GM12865 (cell line): ENCODE results near the gene CD1C.
"Not testable (repeated sequence)": the region's sequence is repeated elsewhere in the genome, so short reads cannot be mapped to it uniquely, and the experiment has no call there.

ENCODE experiments used
- DNase-seq: peaks from one replicate; pipeline ENCODE4 v3.0.0; 2010; ENCODE audit warnings: low read depth
- H3K4me3 ChIP-seq: 2 replicates; pipeline ENCODE4 v1.5.1; 2011; ENCODE audit warnings: mild to moderate bottlenecking, low read depth, low read length, control low read depth
- TF ChIP-seq, protein P1 (sequence below): IDR thresholded peaks from 2 replicates; pipeline ENCODE4 v1.5.1; 2011; ENCODE audit warnings: low read length, control low read depth, low read depth, inconsistent platforms; ENCODE audit not compliant: insufficient read depth; ENCODE audit errors: missing control alignments

CD1C gene

DNA sequence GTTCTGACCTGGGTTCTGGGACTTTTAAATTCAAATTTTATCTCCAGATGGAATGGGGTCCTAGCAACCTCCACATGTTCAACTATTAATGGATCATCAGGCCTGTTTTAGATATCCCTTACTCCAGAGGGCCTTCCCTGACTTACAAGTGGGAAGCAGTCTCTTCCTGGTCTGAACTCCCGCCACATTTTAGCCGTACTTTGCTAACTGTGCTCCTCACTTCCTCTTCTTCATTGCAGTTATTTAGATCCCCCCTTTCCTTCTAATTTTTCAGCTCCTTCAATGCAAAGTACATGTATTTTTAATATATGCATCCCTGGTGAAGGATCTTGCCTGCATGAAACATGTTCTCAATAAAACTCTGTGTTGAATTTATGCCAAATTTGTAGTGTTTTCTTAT, 31.8 kb upstream of the CD1C start:
- no peak overlapping the region for H3K4me3 ChIP-seq
- TF ChIP-seq, protein P1, sequence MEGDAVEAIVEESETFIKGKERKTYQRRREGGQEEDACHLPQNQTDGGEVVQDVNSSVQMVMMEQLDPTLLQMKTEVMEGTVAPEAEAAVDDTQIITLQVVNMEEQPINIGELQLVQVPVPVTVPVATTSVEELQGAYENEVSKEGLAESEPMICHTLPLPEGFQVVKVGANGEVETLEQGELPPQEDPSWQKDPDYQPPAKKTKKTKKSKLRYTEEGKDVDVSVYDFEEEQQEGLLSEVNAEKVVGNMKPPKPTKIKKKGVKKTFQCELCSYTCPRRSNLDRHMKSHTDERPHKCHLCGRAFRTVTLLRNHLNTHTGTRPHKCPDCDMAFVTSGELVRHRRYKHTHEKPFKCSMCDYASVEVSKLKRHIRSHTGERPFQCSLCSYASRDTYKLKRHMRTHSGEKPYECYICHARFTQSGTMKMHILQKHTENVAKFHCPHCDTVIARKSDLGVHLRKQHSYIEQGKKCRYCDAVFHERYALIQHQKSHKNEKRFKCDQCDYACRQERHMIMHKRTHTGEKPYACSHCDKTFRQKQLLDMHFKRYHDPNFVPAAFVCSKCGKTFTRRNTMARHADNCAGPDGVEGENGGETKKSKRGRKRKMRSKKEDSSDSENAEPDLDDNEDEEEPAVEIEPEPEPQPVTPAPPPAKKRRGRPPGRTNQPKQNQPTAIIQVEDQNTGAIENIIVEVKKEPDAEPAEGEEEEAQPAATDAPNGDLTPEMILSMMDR = no peak
- DNase-seq = no peak

GRCh38 chr1:158259117-158259516, 30.6 kb upstream of the CD1C start:
- H3K4me3 ChIP-seq = no peak overlapping the region
- DNase-seq = no peak
- TF ChIP-seq, protein P1 = no peak

- no peak overlapping the region for H3K4me3 ChIP-seq
- DNase-seq = no peak
- TF ChIP-seq, protein P1 = no peak
Measured at GRCh38 chr1:158272681-158273080, 17.0 kb upstream of the CD1C start.

DNA sequence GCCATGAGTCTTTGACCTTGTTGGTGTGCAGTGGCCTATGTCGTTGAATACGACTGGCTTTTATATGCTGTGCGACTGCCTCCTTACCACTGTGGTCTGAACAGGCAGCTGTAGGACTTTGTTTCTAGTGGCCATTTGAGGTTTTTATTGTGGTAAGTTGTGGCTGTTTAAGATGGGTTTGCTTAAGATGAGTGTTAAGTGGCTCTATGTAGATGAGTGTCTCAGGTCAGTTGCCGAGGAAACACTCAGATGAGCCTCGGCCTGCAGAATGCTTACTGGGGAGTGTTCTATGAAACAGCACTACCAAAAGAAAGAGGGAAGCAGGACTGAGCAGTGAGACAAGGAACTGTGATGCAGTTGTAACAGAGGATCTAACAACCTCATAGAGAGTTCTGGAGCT, 14.9 kb upstream of the CD1C start:
- DNase-seq = peak; percentile 11
- no peak overlapping the region for H3K4me3 ChIP-seq
- TF ChIP-seq, protein P1 = no peak

- not testable (repeated sequence) for DNase-seq, H3K4me3 ChIP-seq
Measured at GRCh38 chr1:158282421-158282820, 7.3 kb upstream of the CD1C start.

GRCh38 chr1:158283965-158284364, 5.8 kb upstream of the CD1C start:
- no peak overlapping the region for H3K4me3 ChIP-seq
- TF ChIP-seq, protein P1 = no peak
- peak; percentile 33 for DNase-seq

DNA sequence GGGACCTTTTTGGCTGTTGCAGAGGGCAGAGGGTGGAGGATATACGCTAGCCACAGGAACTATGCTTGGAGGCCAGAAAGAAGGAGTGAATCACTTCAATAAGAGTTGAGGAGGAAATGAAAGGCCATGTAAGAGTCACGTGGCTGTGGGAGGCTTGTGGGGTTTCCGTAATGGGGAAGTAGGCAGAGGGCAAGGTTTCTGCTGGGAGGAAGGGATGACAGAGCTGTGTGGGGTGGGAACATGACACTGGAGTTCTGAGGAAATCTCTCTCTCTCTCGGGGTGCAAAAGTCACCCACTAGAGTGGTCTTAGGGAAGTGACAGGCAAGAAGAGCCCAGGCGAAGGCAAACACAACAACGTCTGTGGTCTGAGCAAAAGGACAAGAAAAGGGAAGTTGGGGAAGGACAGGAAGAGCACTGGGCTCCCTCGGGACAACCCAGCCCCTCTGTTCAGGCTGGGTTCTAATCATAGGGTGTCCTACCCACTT, 3.9 kb upstream of the CD1C start:
- DNase-seq = peak; percentile 77
- TF ChIP-seq, protein P1 = no peak
- no peak overlapping the region for H3K4me3 ChIP-seq
